ENCODE data around the gene SPOCK3.

GRCh38 chr4:167101035-167101434, 133.3 kb downstream of the SPOCK3 start:
- TF ChIP-seq EZH2 (IDR thresholded peaks at IDR 0.05; ENCODE audit: borderline replicate concordance, low read depth, low read length, severe bottlenecking) = no peak
- TF ChIP-seq CTCF (IDR thresholded peaks at IDR 0.05; ENCODE audit: borderline replicate concordance, extremely low read depth, low read length, poor library complexity, severe bottlenecking) = no peak

Data from DND-41 (cell line).